DMS79 (cell line): ENCODE data around the gene ULK1.

Experiments
- DNase-seq: peaks from one replicate; lab custom pipeline; 2025; lab: John Stamatoyannopoulos, UW

ULK1 gene

DNA sequence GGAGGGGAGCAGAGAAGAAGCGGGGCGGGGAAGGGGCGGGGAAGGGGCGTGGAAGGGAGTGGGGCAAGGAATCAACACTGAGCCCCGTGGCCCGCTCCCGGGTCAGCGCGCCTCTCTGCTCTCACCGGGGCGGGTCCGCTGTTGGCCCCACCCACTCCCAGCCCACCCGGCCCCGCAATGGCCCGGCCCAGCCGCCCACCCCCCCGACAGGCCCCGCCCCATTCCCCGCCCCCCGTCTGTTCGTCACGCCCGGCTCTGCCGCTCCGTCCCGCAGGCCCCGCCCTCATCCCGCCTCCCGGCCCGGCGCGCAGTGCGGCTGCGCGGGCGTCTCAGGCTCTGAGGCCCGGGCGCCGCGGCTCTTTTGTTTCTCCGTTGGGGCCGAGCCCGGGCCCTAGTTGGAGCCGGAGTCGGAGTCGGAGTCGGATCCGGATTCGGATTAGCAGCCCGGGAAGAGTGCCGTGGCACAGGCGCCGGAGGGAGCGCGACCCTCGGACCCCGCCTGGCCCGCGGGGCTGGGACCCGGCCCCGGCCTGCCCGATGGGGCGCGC lies at the start of gene ULK1:
Gene ULK1, plus strand, starts transcription at position 310 of the 548 bp plus-strand sequence. CDS start 380 bp downstream, outside the sequence.
- DNase-seq = peak; percentile 53

DNA sequence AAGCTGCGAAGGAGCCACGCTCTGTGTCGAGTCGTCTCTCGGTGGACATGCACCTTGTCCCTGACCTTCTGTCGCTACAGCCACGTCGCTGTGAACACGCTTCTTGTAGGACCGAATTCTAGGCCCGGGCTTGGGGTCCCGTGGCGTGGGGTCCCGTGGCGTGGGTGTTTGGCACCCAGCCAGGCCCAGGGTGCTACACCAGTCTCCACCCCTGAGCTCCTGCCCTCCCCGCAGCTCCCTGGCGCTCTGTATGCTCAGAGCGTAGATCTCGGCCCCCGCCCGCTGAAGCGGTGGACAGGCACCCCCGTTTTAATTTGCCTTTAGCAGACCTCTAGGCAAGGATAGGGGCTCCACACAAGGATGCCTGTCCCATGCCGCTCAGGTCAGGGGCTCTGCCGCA lies 49.8 kb upstream of the ULK1 start:
- no peak for DNase-seq

DNA sequence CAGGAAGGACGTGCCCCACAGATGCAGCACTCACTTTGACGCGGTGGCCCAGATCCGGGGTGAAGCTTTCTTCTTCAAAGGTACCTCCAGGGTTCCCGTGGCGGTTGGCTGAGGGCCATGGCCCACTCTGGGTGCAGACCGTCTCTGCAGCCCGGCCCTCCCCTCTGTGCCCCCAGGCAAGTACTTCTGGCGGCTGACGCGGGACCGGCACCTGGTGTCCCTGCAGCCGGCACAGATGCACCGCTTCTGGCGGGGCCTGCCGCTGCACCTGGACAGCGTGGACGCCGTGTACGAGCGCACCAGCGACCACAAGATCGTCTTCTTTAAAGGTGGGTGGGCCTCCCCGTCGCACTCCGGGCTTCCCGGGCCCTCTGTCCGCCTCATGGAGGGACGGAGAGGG lies 49.3 kb upstream of the ULK1 start:
- no peak for DNase-seq

- peak; percentile 17 for DNase-seq
These were observed 47.0 kb upstream of the ULK1 start for GRCh38 chr12:131847456-131847855.

- DNase-seq = no peak
These were observed 45.7 kb upstream of the ULK1 start for GRCh38 chr12:131848753-131849152.

DNA sequence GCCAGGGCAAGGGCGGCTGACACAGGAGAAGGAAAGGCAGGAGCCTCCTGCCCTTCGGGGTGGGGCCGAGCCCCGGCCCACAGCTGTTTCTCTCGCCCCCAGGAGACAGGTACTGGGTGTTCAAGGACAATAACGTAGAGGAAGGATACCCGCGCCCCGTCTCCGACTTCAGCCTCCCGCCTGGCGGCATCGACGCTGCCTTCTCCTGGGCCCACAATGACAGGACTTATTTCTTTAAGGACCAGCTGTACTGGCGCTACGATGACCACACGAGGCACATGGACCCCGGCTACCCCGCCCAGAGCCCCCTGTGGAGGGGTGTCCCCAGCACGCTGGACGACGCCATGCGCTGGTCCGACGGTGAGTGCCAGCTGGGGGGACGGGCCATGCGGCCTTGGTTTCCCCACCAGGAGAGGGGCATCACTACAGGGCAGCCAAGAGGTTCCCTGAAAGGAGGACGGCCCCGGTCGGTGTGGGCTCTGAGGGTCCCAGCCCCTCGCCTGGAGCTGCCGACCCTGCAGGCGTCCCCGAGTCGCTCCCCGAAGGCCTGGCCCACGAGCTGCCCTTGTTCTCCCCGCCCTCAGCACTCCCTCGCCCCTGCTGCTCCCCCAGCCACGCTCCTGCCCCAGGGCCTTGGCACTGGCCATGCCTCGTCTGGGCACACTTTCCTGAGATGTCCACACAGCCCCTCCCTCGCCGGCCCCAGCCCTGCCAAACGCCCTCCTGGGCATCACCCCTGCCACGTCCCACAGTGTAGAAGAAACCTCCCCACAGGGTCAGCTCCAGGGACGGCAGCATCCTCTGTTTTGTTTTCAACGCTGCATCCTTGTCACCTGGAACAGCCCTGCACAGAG lies 44.5 kb upstream of the ULK1 start:
- no peak for DNase-seq

GRCh38 chr12:131850856-131851559 lies 43.4 kb upstream of the ULK1 start:
- DNase-seq = no peak

DNA sequence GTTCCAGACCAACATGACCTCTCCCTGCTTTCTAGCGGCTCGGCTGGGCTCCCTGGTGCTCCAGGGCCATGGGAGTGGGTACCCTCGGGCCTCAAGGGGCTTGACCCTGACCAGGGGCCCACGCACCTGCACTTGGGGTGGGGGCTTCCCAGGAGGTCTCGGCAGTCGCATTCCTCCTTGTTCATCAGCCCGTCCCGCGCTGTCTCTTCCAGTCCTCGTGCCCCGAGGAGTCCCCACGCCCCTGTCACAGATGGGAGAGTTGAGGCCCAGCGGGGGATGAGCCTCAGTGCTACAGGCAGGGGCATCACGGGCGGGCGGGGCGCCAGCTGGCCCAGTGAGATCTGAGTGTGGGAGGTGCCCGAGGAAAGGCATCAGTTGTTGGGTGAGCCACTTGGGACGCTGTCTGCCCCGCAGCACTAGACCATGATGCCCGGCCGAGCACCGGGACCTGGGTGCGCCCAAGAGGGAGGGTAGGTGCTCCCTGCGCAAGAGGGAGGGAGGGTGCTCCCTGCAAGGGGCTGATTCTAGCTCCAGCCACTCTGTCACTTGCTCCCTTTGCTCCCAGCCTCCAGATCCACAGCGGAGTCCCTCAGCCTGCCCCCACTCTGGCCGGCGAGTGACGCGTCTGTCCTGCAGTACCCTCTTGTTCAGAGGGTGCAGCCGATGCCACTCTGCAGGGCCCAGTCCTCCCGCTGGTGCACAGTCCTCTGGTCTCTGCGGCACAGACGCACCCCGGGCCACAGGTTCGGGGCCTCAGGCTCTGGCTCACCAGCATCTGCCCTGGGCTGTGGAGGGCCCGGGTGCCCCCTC lies 42.5 kb upstream of the ULK1 start:
- no peak for DNase-seq

DNA sequence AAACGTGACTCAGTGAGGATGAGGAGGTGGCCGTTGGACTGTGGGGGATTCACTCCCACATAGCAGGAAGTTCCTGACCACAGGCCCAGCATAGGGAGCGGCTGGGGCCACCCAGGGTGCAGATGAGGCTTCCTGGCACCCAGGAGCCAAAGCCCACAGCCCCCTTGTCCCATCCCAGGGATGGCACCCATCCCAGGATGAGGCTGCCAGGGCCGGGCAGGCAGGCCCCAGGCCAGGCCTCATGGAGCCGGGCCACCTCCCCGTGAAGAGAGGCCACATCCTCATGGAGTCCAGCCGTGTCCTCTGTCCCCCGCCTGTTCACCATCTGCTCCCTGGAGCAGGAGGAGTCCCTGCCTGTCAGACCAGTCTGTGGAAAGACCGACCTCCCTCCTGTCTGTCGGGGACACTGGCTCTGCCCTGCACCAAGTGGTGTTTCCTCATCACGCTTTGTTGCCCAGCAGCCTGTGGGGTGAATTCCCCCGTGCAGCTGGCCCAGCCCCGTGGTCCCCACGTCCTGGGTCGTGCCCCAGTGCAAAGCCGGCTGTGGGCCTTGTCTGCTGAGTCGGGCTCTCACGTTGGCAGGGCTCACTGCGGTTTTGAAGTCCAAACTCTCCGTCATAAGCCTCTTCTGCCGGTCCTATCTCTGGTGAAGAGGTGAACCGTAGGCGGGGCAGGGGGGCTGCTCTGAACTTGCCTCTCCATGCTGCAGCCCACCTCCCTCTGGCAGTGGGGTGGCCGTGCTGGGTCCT lies 41.7 kb upstream of the ULK1 start:
- DNase-seq = no peak

- no peak for DNase-seq
These were observed 40.3 kb upstream of the ULK1 start for GRCh38 chr12:131853832-131854797.

GRCh38 chr12:131854861-131855476 lies 39.5 kb upstream of the ULK1 start:
- DNase-seq = no peak

DNA sequence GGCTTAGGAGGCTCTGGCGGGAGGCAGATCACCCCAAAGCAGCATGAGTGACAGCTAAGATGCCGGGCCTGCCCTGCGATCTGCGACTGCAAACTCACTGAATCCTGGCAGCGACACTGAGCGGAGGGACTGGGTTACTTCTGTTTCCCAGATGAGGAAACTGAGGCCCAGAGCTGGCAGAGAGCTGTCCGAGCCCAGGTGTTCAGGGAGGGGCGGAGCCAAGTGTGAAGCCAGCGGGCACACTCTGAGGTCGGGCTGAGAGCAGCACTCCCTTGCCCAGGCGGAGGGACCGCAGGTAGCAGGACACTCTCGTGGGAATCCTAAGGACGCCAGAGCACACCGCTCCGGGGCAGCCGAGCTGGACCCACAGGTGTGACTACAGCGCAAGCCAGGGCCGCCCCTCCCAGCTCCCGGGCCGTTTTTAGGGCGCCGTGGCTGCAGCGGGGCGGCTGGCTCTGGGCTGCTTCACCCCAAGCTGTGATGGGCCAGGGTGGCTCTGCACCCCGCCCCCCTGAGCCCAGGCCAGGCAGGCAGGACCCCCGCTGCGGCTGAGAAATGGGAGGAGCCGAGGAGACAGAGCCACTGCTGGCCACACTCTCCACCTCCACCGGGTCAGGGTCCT lies 38.8 kb upstream of the ULK1 start:
- no peak for DNase-seq

DNA sequence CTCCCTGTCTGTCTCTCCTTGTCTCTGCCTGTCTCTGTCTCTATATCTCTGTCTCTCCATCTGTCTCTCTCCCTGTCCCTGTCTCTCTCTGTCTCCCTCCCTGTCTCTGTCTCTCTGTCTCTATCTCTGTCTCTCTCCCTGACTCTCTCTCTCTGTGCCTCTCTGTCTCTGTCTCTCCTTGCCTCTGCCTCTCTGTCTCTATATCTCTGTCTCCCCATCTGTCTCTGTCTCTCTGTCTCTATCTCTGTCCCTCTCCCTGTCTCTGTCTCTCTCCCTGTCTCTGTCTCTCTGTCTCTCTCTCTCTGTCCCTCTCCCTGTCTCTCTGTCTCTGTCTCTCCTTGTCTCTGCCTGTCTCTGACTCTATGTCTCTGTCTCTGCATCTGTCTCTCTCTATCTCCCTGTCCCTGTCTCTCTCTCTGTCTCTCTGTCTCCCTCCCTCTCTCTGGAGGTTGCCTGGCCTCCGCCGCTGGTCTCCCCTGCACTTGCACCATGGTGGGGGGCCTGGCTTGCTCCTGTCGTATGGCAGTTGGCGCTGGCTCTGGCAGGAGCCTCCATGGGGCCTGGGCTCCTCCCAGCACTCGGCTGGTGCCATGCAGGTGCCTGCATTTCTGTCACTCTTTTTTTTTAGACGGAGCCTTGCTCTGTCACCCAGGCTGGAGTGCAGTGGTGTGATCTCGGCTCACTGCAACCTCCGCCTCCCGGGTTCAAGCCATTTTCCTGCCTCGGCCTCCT lies 37.9 kb upstream of the ULK1 start:
- DNase-seq = no peak

GRCh38 chr12:131857908-131858850 lies 36.2 kb upstream of the ULK1 start:
- DNase-seq = no peak

- peak; percentile 64 for DNase-seq
These were observed 33.8 kb upstream of the ULK1 start for GRCh38 chr12:131860472-131861260.

GRCh38 chr12:131861261-131862083 lies 33.0 kb upstream of the ULK1 start:
- DNase-seq = no peak
